K562 (cell line): ENCODE results near the gene PCDHGB1. TPM values are rescaled to one million over a fixed set of nuclear protein-coding genes. Genes with fewer than 3 reads are reported as not detected.

Source experiments
- ATAC-seq: fragments of 200-7000 bp; cut with Tn5 transposase; 3 replicates; pipeline ENCODE4 v1.9.1; 2020; ENCODE audit warnings: moderate library complexity
- BruUV-seq: library from RNA; stranded (reverse); fragments of 400-500 nt; replicated peaks from 2 replicates; lab custom pipeline; 2021; lab: Mats Ljungman, UMichigan
- CTCF ChIA-PET: fragments of 300-600 bp; formaldehyde crosslinking; extraction: SDS; loops from one replicate; lab custom pipeline; 2021; ENCODE audit warnings: low intra/inter-chr PET ratio; lab: Yijun Ruan, JAX
- POLR2A ChIA-PET: fragments of 300-600, 350-650 bp; sonication (Branson Sonifier 250); formaldehyde crosslinking; extraction: SDS; loops from one replicate; lab custom pipeline; 2021; ENCODE audit warnings: antibody characterized with exemption, inconsistent platforms; lab: Yijun Ruan, JAX
- DNase-seq, 4 experiments: peaks; one replicate each; pipeline versions ENCODE4 v3.0.0 to v3.0.0-alpha.2; 2011 to 2018; ENCODE audit warnings: low spot score in 3 of 4, mixed read lengths in 3 of 4; ENCODE audit errors: extremely low read depth in 1 of 4
- FAIRE-seq: peaks from 2 replicates; lab custom pipeline; 2011; peaks lifted over from hg19 to GRCh38; lab: Jason Lieb, UNC
- H2AFZ ChIP-seq: 2 replicates; pipeline ENCODE4 v1.6.0; 2011; ENCODE audit warnings: low read depth, low read length, control low read depth, inconsistent platforms
- H3K27ac ChIP-seq: fragments of 200-600 bp; 3 replicates; pipeline ENCODE4 v1.8.0; 2011; ENCODE audit warnings: low read depth, mild to moderate bottlenecking, control low read depth, inconsistent platforms, low read length, moderate library complexity, mixed read lengths; ENCODE audit errors: extremely low read depth
- H3K27me3 ChIP-seq, 2 experiments: fragments of 300-600 bp in 1 of 2; 2 replicates in 1 of 2; 3 replicates in 1 of 2; pipeline versions ENCODE4 v1.6.0 to v1.8.0; 2011; ENCODE audit warnings: inconsistent platforms in 2 of 2, low read length in 2 of 2, mild to moderate bottlenecking in 1 of 2, mixed read lengths in 1 of 2, moderate library complexity in 1 of 2; ENCODE audit not compliant: control insufficient read depth in 2 of 2, insufficient read depth in 2 of 2
- H3K36me3 ChIP-seq: fragments of 300-600 bp; 3 replicates; pipeline ENCODE4 v1.8.0; 2011; ENCODE audit warnings: mild to moderate bottlenecking, low read length, inconsistent platforms; ENCODE audit not compliant: control insufficient read depth, insufficient read depth
- H3K4me1 ChIP-seq, 2 experiments: fragments of 200-600 bp in 1 of 2; replicated peaks in 1 of 2; 2 replicates in 1 of 2; 3 replicates in 1 of 2; pipeline versions ENCODE4 v1.5.1 to v1.8.0; 2011; ENCODE audit warnings: inconsistent platforms in 2 of 2, low read length in 2 of 2, mild to moderate bottlenecking in 1 of 2, mixed read lengths in 1 of 2, moderate library complexity in 1 of 2; ENCODE audit not compliant: control insufficient read depth in 2 of 2, insufficient read depth in 2 of 2
- H3K4me2 ChIP-seq: 2 replicates; pipeline ENCODE4 v1.6.1; 2011; ENCODE audit warnings: low read length, control low read depth, inconsistent platforms, mixed read lengths; ENCODE audit not compliant: insufficient read depth
- H3K4me3 ChIP-seq: fragments of 200-600 bp; sonication (generic), shearing (Covaris generic); 2 replicates; pipeline ENCODE4 v1.5.1; 2016; ENCODE audit warnings: control low read depth, inconsistent platforms
- H3K79me2 ChIP-seq: fragments of 200-600 bp; 3 replicates; pipeline ENCODE4 v1.8.0; 2011; ENCODE audit warnings: low read length, inconsistent platforms; ENCODE audit not compliant: control insufficient read depth, insufficient read depth
- H3K9ac ChIP-seq, 2 experiments: 2 replicates each; pipeline versions ENCODE4 v1.6.0 to v1.6.1; 2011; ENCODE audit warnings: low read depth in 2 of 2, low read length in 2 of 2, control low read depth in 1 of 2, inconsistent platforms in 1 of 2, mild to moderate bottlenecking in 1 of 2, mixed read lengths in 1 of 2; ENCODE audit not compliant: insufficient read depth in 1 of 2
- H3K9me1 ChIP-seq: one replicate; pipeline ENCODE4 v1.6.0; 2011; ENCODE audit warnings: inconsistent platforms, mild to moderate bottlenecking, low read length, moderate library complexity; ENCODE audit not compliant: control insufficient read depth, insufficient read depth
- H3K9me3 ChIP-seq: replicated peaks from 2 replicates; pipeline ENCODE4 v1.5.1; 2011; ENCODE audit warnings: low read depth, low read length, inconsistent platforms; ENCODE audit not compliant: control insufficient read depth, insufficient read depth
- H4K20me1 ChIP-seq: replicated peaks from 2 replicates; pipeline ENCODE4 v1.6.1; 2011; ENCODE audit warnings: low read length, inconsistent platforms, mixed read lengths; ENCODE audit not compliant: control insufficient read depth, insufficient read depth
- CBX3 ChIP-seq, 2 experiments: IDR thresholded peaks; 1 replicate in 1 of 2; 2 replicates in 1 of 2; pipeline ENCODE4 v1.6.1; 2012; ENCODE audit warnings: inconsistent platforms in 2 of 2, low read length in 2 of 2, borderline replicate concordance in 1 of 2, control low read depth in 1 of 2
- CEBPG ChIP-seq, 3 experiments: fragments of 200-800 bp in 1 of 3; sonication (Bioruptor generic) in 1 of 3; sonication (generic) in 1 of 3; formaldehyde crosslinking in 1 of 3; IDR thresholded peaks in 2 of 3; conservative IDR thresholded peaks in 1 of 3; 2 replicates each; pipeline versions ENCODE4 v1.6.1 to v1.8.0; 2016 to 2022; ENCODE audit warnings: missing compliant biosample characterization in 2 of 3, missing genetic modification characterization in 2 of 3, mild to moderate bottlenecking in 1 of 3, missing genetic modification reagents in 1 of 3
- CTCF ChIP-seq, 3 experiments: IDR thresholded peaks in 2 of 3; conservative IDR thresholded peaks in 1 of 3; 2 replicates each; pipeline ENCODE4 v1.5.1; 2011 to 2012; ENCODE audit warnings: low read length in 3 of 3, mild to moderate bottlenecking in 3 of 3, control low read depth in 2 of 3, improper control_type of control experiment in 1 of 3, inconsistent platforms in 1 of 3, low read depth in 1 of 3, mixed read lengths in 1 of 3, moderate library complexity in 1 of 3; ENCODE audit not compliant: insufficient read depth in 2 of 3
- NRF1 ChIP-seq, 2 experiments: fragments of 450-650 bp; IDR thresholded peaks in 1 of 2; conservative IDR thresholded peaks in 1 of 2; 2 replicates each; pipeline ENCODE4 v1.6.1; 2014; ENCODE audit warnings: mild to moderate bottlenecking in 2 of 2
- RAD21 ChIP-seq, 2 experiments: fragments of 250-450 bp in 1 of 2; fragments of 450-650 bp in 1 of 2; sonication (Bioruptor Pico) in 1 of 2; formaldehyde crosslinking in 1 of 2; IDR thresholded peaks in 1 of 2; conservative IDR thresholded peaks in 1 of 2; 2 replicates each; pipeline versions ENCODE4 v1.4.0 to v1.8.0; 2020 to 2022; ENCODE audit warnings: mild to moderate bottlenecking in 2 of 2, moderate library complexity in 1 of 2
- YY1 ChIP-seq, 3 experiments: IDR thresholded peaks; 2 replicates each; pipeline ENCODE4 v1.6.1; 2011; ENCODE audit warnings: low read length in 2 of 3, mild to moderate bottlenecking in 2 of 3, moderate library complexity in 2 of 3, borderline replicate concordance in 1 of 3, control low read depth in 1 of 3, low read depth in 1 of 3; ENCODE audit not compliant: insufficient read depth in 3 of 3, insufficient replicate concordance in 2 of 3, control insufficient read depth in 1 of 3, insufficient read length in 1 of 3; ENCODE audit errors: extremely low read depth in 1 of 3
- ZBTB17 ChIP-seq: fragments of 450-650 bp; formaldehyde crosslinking; IDR thresholded peaks from 2 replicates; pipeline ENCODE4 v1.4.0; 2020; ENCODE audit warnings: mild to moderate bottlenecking
- ZBTB34 ChIP-seq: fragments of 250-450 bp; sonication (Bioruptor Pico); IDR thresholded peaks from 2 replicates; pipeline ENCODE4 v1.8.0; 2021; ENCODE audit warnings: mild to moderate bottlenecking, moderate library complexity
- ZNF184 ChIP-seq: sonication (generic); formaldehyde crosslinking; IDR thresholded peaks from 2 replicates; pipeline ENCODE4 v1.5.0; 2020; ENCODE audit warnings: missing genetic modification reagents
- WGBS: fragments of 100-300 bp; shearing (Covaris generic); methylation state at CpG from one replicate; pipeline ENCODE4 v1.1.6; 2016; ENCODE audit warnings: low coverage, mixed read lengths; ENCODE audit not compliant: insufficient coverage; ENCODE audit errors: missing lambda C conversion rate; 5-methylcytosine and 5-hydroxymethylcytosine counted together
- in situ Hi-C: fragments of 300-500 bp; cut with MboI; formaldehyde crosslinking; loops from 4 replicates; pipeline ENCODE4 v1.15.0; 2018; ENCODE audit warnings: inconsistent platforms, mixed read lengths
- intact Hi-C: fragments of 100-400 bp; cut with micrococcal nuclease; formaldehyde crosslinking; loops from 2 replicates; pipeline ENCODE4 v1.14.2; 2022
- polyA plus RNA-seq, 8 experiments: library from polyadenylated mRNA; depleted of rRNA in 4 of 8; stranded (reverse) in 5 of 8; unstranded in 3 of 8; fragments of >200 nt; fragmentation: Nextera tagmentation in 2 of 8; fragmentation: Illumina TruSeq in 1 of 8; extraction: Ambion mirVana in 2 of 8; extraction: Trizol in 1 of 8; gene quantifications; 2 replicates each; pipeline versions ENCODE4 v1.2.1 to v1.2.3, GENCODE V29; 2011 to 2014; ENCODE audit warnings: inconsistent platforms in 1 of 8, missing spikeins in 1 of 8
- total RNA-seq, 7 experiments: library from RNA; depleted of rRNA in 6 of 7; stranded (reverse); fragments of >200 nt in 6 of 7; fragmentation: Illumina TruSeq in 2 of 7; extraction: Trizol in 2 of 7; gene quantifications; 2 replicates each; pipeline versions ENCODE4 v1.2.1 to v1.2.3, GENCODE V29; 2011 to 2021; ENCODE audit warnings: low replicate concordance in 1 of 7

Gene PCDHGB1
- total and polyA plus RNA-seq, 9 of the 15 experiments (the other 6 are each of a cell fraction or from before 2014, with no cell fraction given) = 0.06 to 0.20 (median 0.07) TPM; not detected in 2

- no peaks in the 10 kb centered on the region for H4K20me1 ChIP-seq
- in situ Hi-C loops = no loop called here
- CTCF ChIA-PET = interaction anchor here (1.3 kb wide), 1 partner anchor 172 kb away, joined by 3 read pairs; no protein-coding TSS in a partner anchor
- H2AFZ ChIP-seq = peak within 1 kb of the TSS; percentile 41; the same call in 1 of the 2 replicates
- H3K4me2 ChIP-seq = peak within 1 kb of the TSS; percentile 23; the same call in 1 of the 2 replicates
- ATAC-seq = peak; percentile 78
- DNase-seq = peak in 1 of 4 experiments; percentile 24
- H3K9me3 ChIP-seq = no peaks in the 10 kb centered on the region
- no peaks in the 10 kb centered on the region for H3K79me2 ChIP-seq
- H3K27me3 ChIP-seq = peaks cover 0 to 31% of the 10 kb centered on the region in 2 experiments; a peak in 3 of 5 replicates
- 31% methylated on average over 35 of the region's 38 CpGs for WGBS
- H3K9me1 ChIP-seq = no peaks in the 10 kb centered on the region
- H3K9ac ChIP-seq = no peak within 1 kb of the TSS
- POLR2A ChIA-PET = interaction anchor here (0.7 kb wide), 1 partner anchor 524 kb away, joined by 3 read pairs; no protein-coding TSS in a partner anchor
- peaks cover 0 to 13% of the 10 kb centered on the region in 2 experiments; a peak in 1 of 5 replicates for H3K4me1 ChIP-seq
- intact Hi-C loops = no loop called here
- BruUV-seq = no TSS peak
- no peak within 1 kb of the TSS for H3K27ac ChIP-seq
- no peaks in the 10 kb centered on the region for H3K36me3 ChIP-seq
- FAIRE-seq = peak; percentile 59
- H3K4me3 ChIP-seq = peak within 1 kb of the TSS; percentile 2; the same call in 1 of the 2 replicates
- peak; percentile 21 to 35; a peak in 3 of 4 replicates for TF ChIP-seq RAD21 (CRISPR knock-in tag; conservative IDR thresholded peaks at IDR 0.05 in 1 of 2, IDR thresholded peaks at IDR 0.05 in 1 of 2)
- TF ChIP-seq ZNF184 (CRISPR knock-in tag) = no peak
- peak; percentile 19; the same call in 1 of the 2 replicates for TF ChIP-seq ZBTB17
- TF ChIP-seq YY1 (IDR thresholded peaks at IDR 0.05; ENCODE audit: borderline replicate concordance in 1 of 3, control insufficient read depth in 1 of 3, extremely low read depth in 1 of 3, insufficient read depth in 3 of 3, insufficient read length in 1 of 3, insufficient replicate concordance in 2 of 3, low read depth in 1 of 3, low read length in 2 of 3) = peak in 1 of 3 experiments; percentile 56
- TF ChIP-seq ZBTB34 = no peak
- TF ChIP-seq CBX3 (IDR thresholded peaks at IDR 0.05; ENCODE audit: borderline replicate concordance in 1 of 2, low read length in 2 of 2) = peak in 1 of 2 experiments; percentile 68; a peak in 1 of 3 replicates
- TF ChIP-seq NRF1 (conservative IDR thresholded peaks at IDR 0.05 in 1 of 2, IDR thresholded peaks at IDR 0.05 in 1 of 2) = 0 out of 4 replicates have a peak, but pooled peaks of 1 of the 2 experiments have one; percentile 17
- TF ChIP-seq CTCF (IDR thresholded peaks at IDR 0.05 in 2 of 3, conservative IDR thresholded peaks at IDR 0.05 in 1 of 3; ENCODE audit: insufficient read depth in 2 of 3, low read depth in 1 of 3, low read length in 3 of 3) = peak; percentile 43 to 51 (median 50); a peak in 5 of 6 replicates
- TF ChIP-seq CEBPG (CRISPR knock-in tag; IDR thresholded peaks at IDR 0.05) = no peak
- no peak for TF ChIP-seq CEBPG (tag; conservative IDR thresholded peaks at IDR 0.05 in 1 of 2, IDR thresholded peaks at IDR 0.05 in 1 of 2)
Observed at GRCh38 chr5:141392429-141393198, 42.7 kb downstream of the PCDHGB1 start, which contains the start of gene PCDHGA8. PCDHGA8 (plus strand) TSS chr5:141392633; CDS start chr5:141392814, 181 bp downstream.
